Frontal cortex (tissue), 4 donors: ENCODE results near the gene SURF4. TPM values are rescaled to one million over a fixed set of nuclear protein-coding genes. Genes with fewer than 3 reads are reported as not detected.
"Not testable (repeated sequence)": the region's sequence is repeated elsewhere in the genome, so short reads cannot be mapped to it uniquely, and the experiment has no call there.

ENCODE experiments used
- DNase-seq, 2 donors: peaks; one replicate each; pipeline ENCODE4 v3.0.0; 2012; ENCODE audit warnings: low spot score in 2 of 2
- FAIRE-seq: peaks from 2 replicates; lab custom pipeline; 2012; peaks lifted over from hg19 to GRCh38; lab: Jason Lieb, UNC
- total RNA-seq: library from RNA; depleted of rRNA; stranded (reverse); fragments of >200 nt; gene quantifications from one replicate; pipeline ENCODE4 v1.2.3, GENCODE V29; 2014
- donor health status: control.
- donor health status: control.
- donor health status: control.

The SURF4 gene
- total RNA-seq, 1 donor from 2014 or later = 91.3 TPM

GRCh38 chr9:133400292-133400691, 24.4 kb upstream of the SURF4 start:
- FAIRE-seq (no peak), DNase-seq (no peak)

GRCh38 chr9:133397895-133398294, 22.0 kb upstream of the SURF4 start:
- DNase-seq = no peak

GRCh38 chr9:133397370-133397769, 21.5 kb upstream of the SURF4 start:
- FAIRE-seq = no peak

More at GRCh38 chr9:133397895-133398294, 22.0 kb upstream of the SURF4 start:
- no peak for FAIRE-seq

GRCh38 chr9:133396952-133397351, 21.1 kb upstream of the SURF4 start:
- DNase-seq (no peak), FAIRE-seq (no peak)

More at GRCh38 chr9:133397370-133397769, 21.5 kb upstream of the SURF4 start:
- no peak for DNase-seq

GRCh38 chr9:133394687-133395271, 18.9 kb upstream of the SURF4 start:
- DNase-seq (no peak), FAIRE-seq (no peak)

GRCh38 chr9:133393399-133393798, 17.5 kb upstream of the SURF4 start:
- FAIRE-seq (no peak), DNase-seq (no peak)

- FAIRE-seq, DNase-seq: not testable (repeated sequence)
Measured at GRCh38 chr9:133392308-133392707, 16.4 kb upstream of the SURF4 start.

- not testable (repeated sequence) for DNase-seq, FAIRE-seq
Measured at GRCh38 chr9:133391449-133391848, 15.6 kb upstream of the SURF4 start.

- no peak for DNase-seq
- no peak for FAIRE-seq
Measured at GRCh38 chr9:133390713-133391112, 14.9 kb upstream of the SURF4 start.

GRCh38 chr9:133389562-133389961, 13.7 kb upstream of the SURF4 start:
- FAIRE-seq = no peak

GRCh38 chr9:133389025-133389557, 13.2 kb upstream of the SURF4 start:
- FAIRE-seq (no peak), DNase-seq (no peak)

More at GRCh38 chr9:133389562-133389961, 13.7 kb upstream of the SURF4 start:
- DNase-seq = no peak

- FAIRE-seq (no peak), DNase-seq (no peak)
Measured at GRCh38 chr9:133387680-133388079, 11.8 kb upstream of the SURF4 start.

- FAIRE-seq = no peak
Measured at GRCh38 chr9:133386338-133386737, 10.5 kb upstream of the SURF4 start.

GRCh38 chr9:133385452-133385851, 9.6 kb upstream of the SURF4 start:
- no peak for DNase-seq
- FAIRE-seq = no peak

More at GRCh38 chr9:133386338-133386737, 10.5 kb upstream of the SURF4 start:
- no peak for DNase-seq

- no peak for DNase-seq
- FAIRE-seq = no peak
Measured at GRCh38 chr9:133384736-133385321, 9.0 kb upstream of the SURF4 start.

GRCh38 chr9:133383438-133383837, 7.6 kb upstream of the SURF4 start:
- no peak for DNase-seq
- no peak for FAIRE-seq

GRCh38 chr9:133382507-133383141, 6.8 kb upstream of the SURF4 start:
- DNase-seq (no peak), FAIRE-seq (no peak)

- DNase-seq = no peak
- FAIRE-seq = no peak
Measured at GRCh38 chr9:133380734-133381133, 4.9 kb upstream of the SURF4 start.

GRCh38 chr9:133379153-133380086, 3.6 kb upstream of the SURF4 start:
- DNase-seq (no peak), FAIRE-seq (no peak)

GRCh38 chr9:133378408-133378962, 2.6 kb upstream of the SURF4 start:
- no peak for FAIRE-seq
- DNase-seq = no peak
